SIG-M5 treated with dmso at 0.1 percent for 504 hours (cell line): ENCODE measurements around the gene REL.
"Not testable (repeated sequence)": the region's sequence is repeated elsewhere in the genome, so short reads cannot be mapped to it uniquely, and the experiment has no call there.

Experiments
- DNase-seq: peaks from one replicate; lab custom pipeline; 2025; ENCODE audit not compliant: unreplicated experiment; lab: John Stamatoyannopoulos, UW

Gene REL

DNA sequence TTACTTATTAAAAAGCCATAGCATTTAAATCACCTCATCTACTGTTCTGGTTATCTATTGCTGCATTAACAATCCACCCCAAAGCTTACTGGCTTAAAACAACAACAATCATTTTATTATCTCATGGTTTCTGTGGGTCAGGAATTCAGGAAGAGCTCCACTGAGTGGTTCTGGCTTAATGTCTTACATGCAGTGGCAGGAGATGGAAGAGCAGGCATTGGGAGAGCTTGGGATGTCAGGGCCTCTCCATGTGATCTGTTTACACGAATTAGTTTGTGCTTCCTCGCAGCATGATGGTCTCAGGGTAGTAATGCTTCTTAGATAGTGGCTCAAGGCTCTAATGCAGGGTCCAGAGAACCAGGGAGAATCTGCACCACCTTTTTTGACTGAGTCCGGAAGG, 14.4 kb upstream of the REL start:
- no peak for DNase-seq

DNA sequence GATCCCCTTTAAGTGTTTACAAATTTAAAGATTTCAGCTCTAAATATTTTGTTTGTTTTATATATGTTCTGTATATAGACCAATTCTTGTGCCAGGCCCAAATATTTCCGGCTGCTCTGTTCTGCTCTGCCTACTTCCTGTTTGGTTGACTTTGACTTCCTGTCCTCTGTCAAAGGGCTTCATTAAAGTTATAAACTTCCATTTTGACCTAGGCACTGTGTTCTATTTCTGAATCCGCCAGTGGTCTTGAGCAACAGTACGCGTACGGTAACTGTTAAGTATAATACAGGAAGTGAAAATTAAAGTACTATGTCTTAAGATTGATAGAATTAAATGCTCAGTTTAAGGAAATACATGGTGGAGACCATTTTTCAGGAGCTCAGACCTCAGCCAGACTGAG, 13.5 kb upstream of the REL start:
- peak; percentile 99 for DNase-seq

DNA sequence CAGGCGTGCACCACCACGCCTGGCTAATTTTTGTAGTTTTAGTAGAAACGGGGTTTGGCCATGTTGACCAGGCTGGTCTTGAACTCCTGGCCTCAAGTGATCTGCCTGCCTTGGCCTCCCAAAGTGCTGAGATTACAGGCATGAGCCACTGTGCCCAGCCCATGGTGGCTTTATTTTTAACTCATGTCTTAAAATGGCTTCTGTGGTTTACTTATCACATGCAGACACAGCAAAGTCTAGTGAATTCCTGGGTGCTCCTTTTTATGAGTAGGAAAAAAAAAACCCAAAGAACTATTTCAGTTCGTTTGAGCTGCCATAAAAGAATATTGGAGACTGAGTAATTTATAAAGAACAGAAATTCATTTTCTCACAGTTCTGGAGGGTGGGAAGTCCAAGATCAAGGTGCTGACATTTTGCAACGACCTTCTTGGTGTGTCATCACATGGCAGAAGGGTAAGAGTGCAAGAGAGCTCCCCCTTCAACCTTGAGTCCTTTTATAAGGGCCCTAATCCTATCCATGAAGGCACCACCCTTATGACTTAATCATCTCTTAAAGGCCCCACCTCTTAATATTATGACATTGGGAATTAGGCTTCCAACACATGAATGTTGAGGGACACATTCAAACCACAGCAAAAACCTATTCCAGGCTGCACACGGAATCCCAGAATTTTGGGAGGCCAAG, 12.6 kb upstream of the REL start:
- DNase-seq = no peak

DNA sequence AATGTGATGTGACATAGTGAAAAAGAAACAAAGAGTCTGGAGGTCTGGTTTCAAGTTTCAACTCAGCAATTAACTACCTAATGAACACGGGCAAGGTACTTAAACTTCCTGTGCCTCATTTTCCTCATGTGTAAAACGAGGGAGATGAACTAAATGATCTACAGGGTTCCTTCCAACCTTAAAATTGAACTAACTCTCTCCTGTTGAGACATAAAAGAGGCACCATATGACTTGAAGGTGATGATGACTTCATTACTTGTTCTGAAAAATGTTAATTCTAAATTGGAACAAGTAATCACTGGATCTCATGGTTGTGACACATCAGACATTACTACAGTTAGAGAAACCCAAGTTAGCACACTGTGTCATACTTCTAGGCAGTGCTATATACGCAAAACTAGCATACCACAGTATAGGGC, 8.9 kb upstream of the REL start:
- DNase-seq = no peak

DNA sequence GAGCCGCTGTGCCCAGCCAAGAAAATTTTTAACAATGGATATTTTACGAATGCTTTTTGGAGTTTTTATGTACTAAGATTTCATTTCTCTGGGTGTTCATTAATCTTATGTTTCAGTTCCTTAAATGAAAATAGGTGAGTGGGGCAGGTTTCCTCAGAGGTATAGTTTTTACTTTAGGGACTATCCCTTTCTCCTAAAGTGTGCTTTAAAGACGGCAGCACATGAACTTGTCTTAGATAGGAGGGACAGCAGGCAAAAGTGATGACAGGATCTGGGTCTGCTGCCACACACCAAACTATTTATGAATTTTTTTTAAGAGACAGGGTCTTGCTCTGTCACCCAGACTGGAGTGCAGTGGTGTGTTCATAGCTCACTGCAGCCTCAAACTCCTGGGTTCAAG, 8.0 kb upstream of the REL start:
- no peak for DNase-seq

DNA sequence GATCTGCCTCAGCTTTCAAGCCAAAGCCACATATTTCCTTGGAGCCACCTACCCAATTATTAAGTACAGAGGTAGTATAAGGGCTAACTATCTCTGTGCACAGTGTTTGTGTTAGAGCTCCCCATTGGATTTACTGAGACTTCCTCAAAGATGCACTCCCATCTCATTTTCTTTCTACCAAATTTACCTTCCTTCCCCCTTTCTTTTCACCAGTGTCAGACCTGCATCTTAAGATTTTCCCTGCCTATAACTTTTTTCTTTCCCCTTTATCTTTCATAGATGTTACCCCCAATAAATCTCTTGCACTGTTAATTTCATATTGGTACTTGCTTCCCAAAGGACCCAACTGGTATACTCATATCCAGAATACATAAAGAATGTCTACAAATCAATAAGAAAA, 5.9 kb upstream of the REL start:
- DNase-seq = no peak

DNA sequence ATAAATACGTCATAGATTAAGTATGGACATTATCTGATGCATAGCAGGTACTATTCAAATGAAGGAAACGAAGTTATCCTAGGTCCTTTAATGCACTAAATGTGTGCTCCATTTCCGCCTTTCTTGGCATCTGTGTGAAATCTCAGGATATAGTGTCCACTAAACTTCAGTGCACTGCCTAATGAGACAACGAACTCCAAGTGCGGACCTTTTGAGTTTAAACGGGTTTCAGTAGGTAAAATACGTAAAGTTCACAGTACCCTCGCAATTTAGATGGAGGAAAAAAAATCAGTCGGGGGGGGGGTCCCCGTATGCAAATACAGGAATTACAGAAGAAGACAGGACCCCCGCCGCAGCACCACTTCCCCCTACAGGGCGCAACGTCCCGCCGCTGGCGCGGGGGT, 729 bp upstream of the REL start:
- DNase-seq = peak; percentile 59

DNA sequence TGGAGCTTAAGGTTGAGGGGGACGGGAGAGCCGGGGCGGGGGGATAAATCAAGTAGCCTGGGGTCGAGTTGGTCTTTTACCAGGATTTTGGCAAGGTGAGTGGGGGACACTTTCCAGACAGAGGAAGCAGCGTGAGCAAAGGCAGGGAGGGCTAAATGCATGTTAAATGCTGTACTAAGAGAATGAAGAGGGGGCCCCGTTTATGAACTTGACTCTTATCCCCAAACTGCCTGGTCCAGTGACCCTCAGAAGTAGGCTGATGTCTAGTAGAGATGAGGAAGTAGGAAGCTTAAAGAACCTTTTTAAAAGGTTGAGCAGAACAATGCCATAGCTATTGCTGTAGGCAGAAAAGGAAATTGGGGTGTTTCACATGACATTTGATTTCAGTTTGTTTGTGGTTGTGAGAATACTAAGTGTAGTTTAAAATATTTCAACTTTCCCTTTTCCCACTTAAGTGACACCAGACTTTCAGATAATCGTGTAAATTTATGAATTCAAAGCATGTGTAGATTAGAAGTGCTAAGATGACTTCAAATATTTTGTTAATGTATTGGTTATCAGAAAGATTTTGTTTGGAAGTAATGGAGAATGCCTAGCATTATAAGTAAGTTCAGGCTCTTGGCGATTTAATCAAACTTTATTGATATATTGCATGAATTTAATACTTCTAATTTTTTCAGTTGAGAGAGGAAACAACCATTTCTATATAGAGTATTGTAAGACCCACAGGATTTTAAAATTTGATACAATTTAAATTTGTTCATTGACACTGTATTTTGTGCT, 1.8 kb downstream of the REL start:
- peak; percentile 82 for DNase-seq

DNA sequence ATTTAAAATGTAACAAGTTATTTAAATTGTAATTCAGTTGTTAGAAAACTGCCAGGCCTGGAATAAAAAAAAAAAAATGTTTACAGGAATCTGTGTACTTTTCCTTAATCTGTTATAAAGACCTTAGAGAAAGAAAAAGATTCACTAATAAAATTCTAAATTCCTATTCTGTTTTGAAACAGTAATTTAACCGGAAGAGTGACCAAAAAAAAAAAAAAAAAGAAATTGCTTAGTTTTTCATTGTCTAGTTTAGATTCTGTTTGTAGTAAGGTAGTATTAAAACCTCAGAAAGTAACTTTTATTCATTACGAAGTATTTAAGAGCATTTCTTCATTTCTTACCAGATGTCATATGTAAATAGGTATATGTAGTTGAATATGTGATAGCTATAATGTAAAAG, 2.5 kb downstream of the REL start:
- DNase-seq = no peak

DNA sequence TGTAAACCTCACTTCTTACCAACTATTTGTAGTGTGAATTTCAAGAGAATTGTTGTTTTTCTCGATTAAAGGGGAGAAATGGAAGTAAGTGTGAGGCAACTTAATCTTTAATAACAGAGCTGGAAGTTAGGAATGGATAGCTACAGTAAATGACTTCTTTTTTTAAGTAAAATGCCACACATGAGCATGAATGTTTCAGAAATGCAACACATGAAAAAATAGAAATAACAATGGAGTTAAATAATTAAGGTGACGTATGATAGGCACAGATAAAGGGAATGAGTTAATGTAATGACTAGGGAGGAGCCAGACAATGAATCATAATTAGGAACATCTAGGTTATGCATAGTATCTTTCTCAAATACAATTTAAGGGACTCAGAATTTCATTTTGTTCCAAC, 3.4 kb downstream of the REL start:
- no peak for DNase-seq

DNA sequence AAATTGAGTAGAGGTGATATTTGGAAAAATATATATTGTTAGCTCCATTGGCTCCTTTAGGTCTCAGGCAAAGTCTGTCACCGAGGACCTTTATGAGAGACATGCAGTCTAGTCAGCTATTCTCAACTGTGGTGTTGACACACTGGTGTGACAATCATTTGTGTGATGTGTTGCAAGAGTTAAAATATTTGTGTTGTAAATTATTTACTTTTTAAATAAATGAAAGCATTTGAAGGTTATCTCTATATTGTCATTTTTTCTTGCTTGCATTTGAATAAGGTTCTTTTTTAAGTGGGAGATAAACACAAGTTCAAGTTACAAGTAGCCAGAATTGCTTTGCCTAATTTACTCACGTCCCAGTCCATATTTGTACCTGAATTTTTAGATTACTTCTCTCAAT, 4.3 kb downstream of the REL start:
- DNase-seq = peak; percentile 34

DNA sequence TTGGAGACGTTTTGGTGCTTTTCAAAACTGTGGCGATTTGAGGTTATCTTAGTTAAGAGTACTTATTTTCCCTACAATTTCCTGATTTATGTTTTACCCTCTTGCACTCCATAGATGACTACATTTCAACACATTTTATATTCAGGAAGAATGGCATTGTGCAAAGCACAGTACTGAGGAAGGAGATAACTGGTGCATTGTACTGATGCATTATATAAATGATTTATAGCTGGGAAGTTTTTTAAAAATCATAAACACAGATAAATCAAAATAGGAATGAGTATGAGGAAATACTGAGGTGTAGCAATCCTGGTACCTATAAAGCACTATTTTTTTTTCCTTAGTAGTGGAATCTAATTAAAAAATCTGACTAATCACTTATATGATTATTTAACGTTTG, 5.6 kb downstream of the REL start:
- no peak for DNase-seq

DNA sequence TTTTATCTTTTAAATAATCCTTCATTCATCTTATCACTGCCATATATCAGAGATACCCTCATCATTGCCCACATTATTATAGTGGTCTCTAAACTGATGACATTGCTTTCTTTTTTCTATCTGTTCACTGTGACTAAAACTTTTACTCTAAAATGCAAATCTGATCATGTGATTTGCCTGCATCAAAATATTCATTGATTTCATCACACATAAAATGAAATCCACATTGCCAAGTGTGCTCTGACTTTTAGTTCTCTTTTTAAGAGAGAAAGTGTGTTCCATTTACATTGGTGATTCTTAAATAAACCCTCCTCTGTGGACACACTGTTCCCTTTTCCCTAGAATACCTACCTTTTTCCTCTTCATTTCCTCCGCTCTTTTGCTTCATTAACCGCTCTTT, 7.5 kb downstream of the REL start:
- DNase-seq = no peak

DNA sequence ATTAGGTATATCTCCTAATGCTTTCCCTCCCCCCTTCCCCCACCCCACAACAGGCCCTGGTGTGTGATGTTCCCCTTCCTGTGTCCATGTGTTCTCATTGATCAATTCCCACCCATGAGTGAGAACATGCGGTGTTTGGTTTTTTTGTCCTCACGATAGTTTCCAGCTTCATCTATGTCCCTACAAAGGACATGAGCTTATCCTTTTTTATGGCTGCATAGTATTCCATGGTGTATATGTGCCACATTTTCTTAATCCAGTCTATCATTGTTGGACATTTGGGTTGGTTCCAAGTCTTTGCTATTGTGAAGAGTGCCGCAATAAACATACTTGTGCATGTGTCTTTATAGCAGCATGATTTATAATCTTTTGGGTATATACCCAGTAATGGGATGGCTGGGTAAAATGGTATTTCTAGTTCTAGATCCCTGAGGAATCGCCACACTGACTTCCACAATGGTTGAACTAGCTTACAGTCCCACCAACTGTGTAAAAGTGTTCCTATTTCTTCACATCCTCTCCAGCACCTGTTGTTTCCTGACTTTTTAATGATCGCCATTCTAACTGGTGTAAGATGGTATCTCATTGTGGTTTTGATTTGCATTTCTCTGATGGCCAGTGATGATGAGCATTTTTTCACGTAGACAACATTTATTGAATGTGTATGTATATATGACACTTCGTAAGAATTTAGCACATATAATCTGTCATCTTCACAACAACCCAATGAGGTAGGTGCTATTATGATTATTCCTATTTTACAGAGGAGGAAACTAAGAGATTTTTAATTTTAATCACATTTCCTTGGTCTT, 8.4 kb downstream of the REL start:
- not testable (repeated sequence) for DNase-seq

DNA sequence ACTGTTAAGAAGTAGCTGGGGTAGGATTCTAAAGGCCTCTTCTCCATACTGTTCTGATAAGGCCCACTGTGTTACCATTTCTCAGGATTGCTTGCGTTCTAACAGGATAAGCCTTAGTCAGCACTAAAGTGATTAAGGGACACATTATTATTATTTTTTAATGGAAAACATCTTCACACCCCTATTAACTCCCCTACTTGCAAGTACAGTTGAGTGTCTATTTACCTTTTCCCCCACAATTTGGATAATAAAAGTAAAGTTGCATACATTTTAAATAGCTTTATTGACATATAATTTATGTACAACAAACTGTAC, 9.0 kb downstream of the REL start:
- DNase-seq = no peak

DNA sequence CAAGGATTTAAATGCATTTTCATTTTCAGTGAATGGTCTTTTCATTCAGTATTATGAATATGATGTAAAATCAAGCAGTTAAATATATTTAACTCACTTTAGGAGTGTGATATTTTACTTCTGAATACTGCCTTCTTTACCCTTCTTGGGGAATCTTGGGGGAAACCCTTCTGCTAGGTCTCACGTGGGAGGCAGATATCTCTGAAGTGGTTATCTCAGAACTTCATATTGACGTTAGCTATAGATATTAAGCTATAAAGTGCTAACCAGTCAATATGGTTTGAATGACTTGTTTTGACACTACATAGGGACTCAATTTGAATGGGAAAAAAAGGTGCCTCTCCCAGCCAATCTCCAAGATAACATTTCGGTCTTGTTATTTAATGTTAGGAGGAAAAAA, 9.8 kb downstream of the REL start:
- no peak for DNase-seq

DNA sequence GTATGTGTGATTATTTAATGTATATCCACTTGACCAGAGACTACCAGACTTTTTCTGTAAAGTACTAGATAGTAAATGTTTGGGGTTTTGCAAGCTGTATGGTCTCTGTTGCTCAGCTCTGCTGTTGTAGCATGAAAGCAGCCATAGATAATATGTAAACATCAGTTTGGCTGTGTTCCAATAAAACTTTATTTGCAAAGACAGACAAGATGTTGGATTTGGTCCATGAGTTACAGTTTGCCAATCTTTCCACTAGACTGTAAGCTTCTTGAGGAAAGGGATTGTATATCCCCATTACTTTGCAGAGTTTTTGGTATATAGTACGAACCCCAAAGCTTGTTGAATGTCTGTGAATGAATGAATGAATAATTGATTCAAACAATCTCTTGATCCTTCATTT, 17.2 kb downstream of the REL start:
- DNase-seq = no peak

DNA sequence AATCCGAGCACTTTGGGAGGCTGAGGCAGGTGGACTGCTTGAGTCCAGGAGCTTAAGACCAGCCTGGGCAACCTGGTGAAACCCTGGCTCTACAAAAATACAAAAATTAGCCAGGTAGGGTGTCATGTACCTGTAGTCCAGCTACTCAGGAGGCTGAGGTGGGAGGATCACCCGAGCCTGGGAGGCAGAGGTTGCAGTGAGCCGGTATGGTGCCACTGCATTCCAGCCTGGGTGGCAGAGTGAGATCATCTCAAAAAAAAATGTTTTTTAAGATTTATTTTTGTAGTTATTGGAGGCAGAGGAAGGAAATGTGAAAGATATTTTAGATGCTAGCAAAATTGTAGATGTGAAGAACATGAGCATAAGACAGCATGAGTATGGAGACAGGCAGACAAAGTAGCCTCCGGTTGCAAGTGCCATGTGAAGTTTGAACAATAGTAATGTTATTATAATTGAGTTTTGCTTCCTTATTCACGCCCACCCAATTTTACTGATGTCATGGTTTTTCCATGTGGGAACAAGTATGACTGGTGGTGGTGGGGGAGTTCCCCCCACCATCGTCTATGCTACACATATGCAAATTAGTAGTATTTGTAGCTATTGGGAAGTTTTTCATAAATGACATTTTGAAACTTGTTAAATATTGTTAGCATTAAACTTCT, 18.0 kb downstream of the REL start:
- no peak for DNase-seq

DNA sequence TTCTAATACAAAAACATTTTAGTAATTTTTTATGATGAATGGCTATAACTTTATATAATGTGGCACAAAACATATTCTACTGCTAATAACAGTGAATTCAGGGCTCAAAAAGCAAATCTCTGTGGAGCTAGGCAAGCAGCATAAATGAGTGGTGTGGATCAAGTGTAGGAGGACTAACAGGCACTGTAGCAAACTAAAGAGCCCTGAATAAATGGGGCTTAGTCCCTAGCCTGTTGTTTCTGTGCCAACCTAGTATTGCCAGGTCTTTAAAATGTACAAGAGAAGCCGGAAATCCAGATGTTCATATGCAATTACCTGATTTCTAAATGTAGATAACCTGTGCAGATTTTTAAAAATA, 18.5 kb downstream of the REL start:
- DNase-seq = no peak

DNA sequence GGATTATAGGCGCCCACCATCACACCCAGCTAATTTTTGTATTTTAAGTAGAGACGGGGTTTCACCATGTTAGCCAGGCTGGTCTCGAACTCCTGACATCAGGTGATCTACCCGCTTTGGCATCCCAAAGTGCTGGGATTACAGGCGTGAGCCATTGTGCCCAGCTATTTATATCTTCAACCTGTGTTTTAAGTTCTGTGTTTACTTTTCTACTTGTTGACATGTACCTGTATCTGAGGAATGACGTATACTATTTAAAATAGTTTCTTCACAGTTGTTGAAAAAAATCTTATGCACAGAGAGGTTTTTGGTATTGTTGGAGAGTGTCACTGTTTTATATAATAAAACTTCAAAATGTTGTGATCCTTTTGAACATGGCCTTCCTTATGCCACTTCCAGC, 19.9 kb downstream of the REL start:
- not testable (repeated sequence) for DNase-seq

DNA sequence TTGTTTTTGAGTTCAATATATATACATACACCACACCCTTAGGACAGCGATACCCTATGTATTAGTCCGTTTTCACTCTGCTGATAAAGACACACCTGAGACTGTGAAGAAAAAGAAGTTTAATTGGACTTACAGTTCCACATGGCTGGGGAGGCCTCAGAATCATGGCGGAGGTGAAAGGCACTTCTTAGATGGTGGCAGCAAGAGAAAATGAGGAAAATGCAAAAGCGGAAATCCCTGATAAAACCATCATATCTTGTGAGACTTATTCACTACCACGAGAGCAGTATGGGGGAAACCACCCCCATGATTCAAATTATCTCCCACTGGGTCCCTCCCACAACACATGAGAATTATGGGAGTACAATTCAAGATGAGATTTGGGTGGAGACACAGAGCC, 24.5 kb downstream of the REL start:
- DNase-seq = not testable (repeated sequence)

DNA sequence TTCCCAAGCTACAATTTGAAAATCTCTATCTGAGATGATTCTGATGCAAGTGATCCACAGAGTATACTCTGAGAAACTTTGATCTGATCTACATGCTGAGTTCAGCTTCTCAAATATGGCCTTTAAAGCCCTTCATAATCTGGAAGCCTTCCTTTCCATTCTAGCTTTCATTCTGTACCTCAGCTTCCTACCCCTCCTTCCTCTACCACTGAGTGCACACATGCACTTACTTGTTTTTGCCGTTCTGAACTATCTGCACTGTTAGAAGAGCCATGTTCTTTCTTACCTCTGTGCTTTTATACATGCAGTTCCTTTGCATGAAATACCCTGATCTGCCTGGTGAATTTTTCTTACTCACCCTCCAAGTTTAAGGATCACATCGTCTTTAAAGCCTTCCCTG, 25.0 kb downstream of the REL start:
- no peak for DNase-seq
